HEK293 (cell line): ENCODE results near the gene CD82.

Experiments used
- CTCF ChIA-PET: fragments of 350-600 bp; formaldehyde crosslinking; extraction: SDS; loops from one replicate; lab custom pipeline; 2021; ENCODE audit warnings: antibody characterized with exemption; lab: Yijun Ruan, JAX
- POLR2A ChIA-PET: fragments of 300-600 bp; formaldehyde crosslinking; extraction: SDS; loops from one replicate; lab custom pipeline; 2020; ENCODE audit warnings: antibody characterized with exemption, inconsistent platforms; lab: Yijun Ruan, JAX
- H3K27ac ChIP-seq: fragments of 200-500 bp; sonication (Bioruptor generic); 2 replicates; pipeline ENCODE4 v1.5.1; 2014; ENCODE audit warnings: low read depth, low read length, control low read depth, inconsistent platforms; ENCODE audit errors: extremely low read depth
- H3K36me3 ChIP-seq, 2 experiments: fragments of 200-500 bp in 1 of 2; sonication (Bioruptor generic) in 1 of 2; 1 replicate in 1 of 2; 2 replicates in 1 of 2; pipeline ENCODE4 v1.5.1; 2014 to 2017; ENCODE audit warnings: inconsistent platforms in 2 of 2, low read length in 2 of 2; ENCODE audit not compliant: control insufficient read depth in 2 of 2, insufficient read depth in 1 of 2
- H3K4me1 ChIP-seq: fragments of 200-500 bp; sonication (Bioruptor generic); 2 replicates; pipeline ENCODE4 v1.5.1; 2014; ENCODE audit warnings: mild to moderate bottlenecking, low read length, inconsistent platforms; ENCODE audit not compliant: control insufficient read depth, insufficient read depth
- H3K4me3 ChIP-seq: 2 replicates; pipeline ENCODE4 v1.5.1; 2011; ENCODE audit warnings: low read depth, mild to moderate bottlenecking, control low read depth, low read length, moderate library complexity
- H3K9me3 ChIP-seq: fragments of 200-500 bp; sonication (Bioruptor generic); 2 replicates; pipeline ENCODE4 v1.5.1; 2014; ENCODE audit warnings: low read depth, low read length, inconsistent platforms; ENCODE audit not compliant: control insufficient read depth, insufficient read depth
- KLF10 ChIP-seq: fragments of 450-650 bp; IDR thresholded peaks from 2 replicates; pipeline ENCODE4 v1.5.1; 2018; ENCODE audit warnings: missing biosample characterization, mild to moderate bottlenecking, missing genetic modification characterization
- OVOL3 ChIP-seq: fragments of 450-650 bp; formaldehyde crosslinking; IDR thresholded peaks from 2 replicates; pipeline ENCODE4 v1.5.1; 2016; ENCODE audit warnings: missing biosample characterization, missing genetic modification characterization
- PRDM1 ChIP-seq: fragments of 450-650 bp; formaldehyde crosslinking; IDR thresholded peaks from 2 replicates; pipeline ENCODE4; 2016; ENCODE audit warnings: missing biosample characterization, missing genetic modification characterization
- ZNF114 ChIP-seq: fragments of 450-650 bp; formaldehyde crosslinking; IDR thresholded peaks from 2 replicates; pipeline ENCODE4 v1.5.0; 2017; ENCODE audit warnings: missing biosample characterization, missing genetic modification characterization
- ZNF140 ChIP-seq: fragments of 450-650 bp; formaldehyde crosslinking; IDR thresholded peaks from 2 replicates; pipeline ENCODE4 v1.5.1; 2016; ENCODE audit warnings: missing biosample characterization, missing genetic modification characterization
- ZNF184 ChIP-seq: fragments of 450-650 bp; IDR thresholded peaks from 2 replicates; pipeline ENCODE4 v1.5.1; 2018; ENCODE audit warnings: missing biosample characterization, mild to moderate bottlenecking, missing genetic modification characterization
- ZNF202 ChIP-seq: fragments of 450-650 bp; formaldehyde crosslinking; IDR thresholded peaks from 2 replicates; pipeline ENCODE4 v1.5.1; 2016; ENCODE audit warnings: missing biosample characterization, missing genetic modification characterization, borderline replicate concordance
- ZNF335 ChIP-seq: fragments of 450-650 bp; formaldehyde crosslinking; conservative IDR thresholded peaks from 2 replicates; pipeline ENCODE4 v1.5.1; 2016; ENCODE audit warnings: missing biosample characterization, missing genetic modification characterization
- ZNF366 ChIP-seq: fragments of 450-650 bp; formaldehyde crosslinking; conservative IDR thresholded peaks from 2 replicates; pipeline ENCODE4 v1.5.1; 2016; ENCODE audit warnings: missing biosample characterization, missing genetic modification characterization
- ZNF394 ChIP-seq: fragments of 450-650 bp; formaldehyde crosslinking; IDR thresholded peaks from 2 replicates; pipeline ENCODE4 v1.5.1; 2016; ENCODE audit warnings: missing biosample characterization, missing genetic modification characterization, mild to moderate bottlenecking, moderate library complexity, borderline replicate concordance
- ZNF433 ChIP-seq: fragments of 450-650 bp; formaldehyde crosslinking; IDR thresholded peaks from 2 replicates; pipeline ENCODE4 v1.5.1; 2016; ENCODE audit warnings: missing biosample characterization, missing genetic modification characterization, low read depth
- ZNF555 ChIP-seq: fragments of 450-650 bp; formaldehyde crosslinking; conservative IDR thresholded peaks from 2 replicates; pipeline ENCODE4 v1.5.1; 2017; ENCODE audit warnings: missing biosample characterization, mild to moderate bottlenecking, missing genetic modification characterization, inconsistent platforms
- ZNF560 ChIP-seq: fragments of 450-650 bp; formaldehyde crosslinking; IDR thresholded peaks from 2 replicates; pipeline ENCODE4 v1.5.1; 2017; ENCODE audit warnings: missing biosample characterization, missing genetic modification characterization, borderline replicate concordance
- ZNF621 ChIP-seq: fragments of 450-650 bp; formaldehyde crosslinking; IDR thresholded peaks from 2 replicates; pipeline ENCODE4 v1.5.1; 2017; ENCODE audit warnings: missing biosample characterization, missing genetic modification characterization
- ZNF670 ChIP-seq: fragments of 450-650 bp; formaldehyde crosslinking; IDR thresholded peaks from 2 replicates; pipeline ENCODE4 v1.5.1; 2016; ENCODE audit warnings: missing biosample characterization, missing genetic modification characterization, low read depth
- ZSCAN16 ChIP-seq: fragments of 450-650 bp; formaldehyde crosslinking; IDR thresholded peaks from 2 replicates; pipeline ENCODE4 v1.5.1; 2016; ENCODE audit warnings: missing biosample characterization, missing genetic modification characterization
- TF ChIP-seq, protein P1 (sequence below): fragments of 450-650 bp; formaldehyde crosslinking; IDR thresholded peaks from 2 replicates; pipeline ENCODE4 v1.5.1; 2017; ENCODE audit warnings: missing biosample characterization, missing genetic modification characterization
- TF ChIP-seq, protein P2 (sequence below): fragments of 450-650 bp; formaldehyde crosslinking; IDR thresholded peaks from 2 replicates; pipeline ENCODE4 v1.5.1; 2016; ENCODE audit warnings: missing biosample characterization, missing genetic modification characterization, borderline replicate concordance
- TF ChIP-seq, protein P3 (sequence below): fragments of 450-650 bp; formaldehyde crosslinking; IDR thresholded peaks from 2 replicates; pipeline ENCODE4 v1.5.1; 2016; ENCODE audit warnings: missing biosample characterization, missing genetic modification characterization
- TF ChIP-seq, protein P4 (sequence below): fragments of 450-650 bp; formaldehyde crosslinking; IDR thresholded peaks from 2 replicates; pipeline ENCODE4 v1.5.1; 2017; ENCODE audit warnings: missing biosample characterization, missing genetic modification characterization

The CD82 gene

DNA sequence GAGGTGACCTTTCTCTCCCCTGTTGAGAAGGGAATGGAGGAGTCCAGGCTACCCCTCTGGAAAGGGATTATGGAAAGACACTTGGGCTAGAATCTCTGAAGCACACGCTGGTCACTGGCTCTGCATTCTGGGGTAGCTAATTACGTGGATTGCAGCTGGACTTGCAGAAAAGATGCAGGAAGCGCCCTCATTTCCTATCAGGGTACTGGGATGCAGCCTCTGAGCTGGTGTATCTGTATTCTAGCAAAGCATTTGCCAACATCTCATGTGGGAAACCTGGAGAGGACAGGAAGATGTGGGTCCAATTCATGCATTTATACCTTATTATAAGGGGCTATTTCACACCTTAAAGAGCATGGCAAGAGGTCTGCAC lies 44.3 kb downstream of the CD82 start:
- Histone ChIP-seq H3K9me3 (no peaks in the 10 kb centered on the region), H3K4me3 (no peak overlapping the region)
- CTCF ChIA-PET: interaction anchor here (1.1 to 3.4 kb wide), 3 partner anchors 12 to 54 kb away, joined by 4 to 14 read pairs (median 5); no protein-coding TSS in a partner anchor
- TF ChIP-seq PRDM1 (tag by site-specific recombination) (no peak), ZSCAN16 (no peak), OVOL3 (no peak), ZNF621 (tag by site-specific recombination) (no peak), ZNF433 (tag by site-specific recombination) (no peak), ZNF140 (tag by site-specific recombination) (no peak), KLF10 (tag by site-specific recombination) (no peak), ZNF555 (no peak), ZNF670 (tag by site-specific recombination) (no peak), ZNF335 (tag by site-specific recombination) (no peak), ZNF184 (tag by site-specific recombination) (no peak), ZNF560 (no peak)
- TF ChIP-seq, protein P1, sequence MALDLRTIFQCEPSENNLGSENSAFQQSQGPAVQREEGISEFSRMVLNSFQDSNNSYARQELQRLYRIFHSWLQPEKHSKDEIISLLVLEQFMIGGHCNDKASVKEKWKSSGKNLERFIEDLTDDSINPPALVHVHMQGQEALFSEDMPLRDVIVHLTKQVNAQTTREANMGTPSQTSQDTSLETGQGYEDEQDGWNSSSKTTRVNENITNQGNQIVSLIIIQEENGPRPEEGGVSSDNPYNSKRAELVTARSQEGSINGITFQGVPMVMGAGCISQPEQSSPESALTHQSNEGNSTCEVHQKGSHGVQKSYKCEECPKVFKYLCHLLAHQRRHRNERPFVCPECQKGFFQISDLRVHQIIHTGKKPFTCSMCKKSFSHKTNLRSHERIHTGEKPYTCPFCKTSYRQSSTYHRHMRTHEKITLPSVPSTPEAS (tag by site-specific recombination): no peak
- TF ChIP-seq, protein P2, sequence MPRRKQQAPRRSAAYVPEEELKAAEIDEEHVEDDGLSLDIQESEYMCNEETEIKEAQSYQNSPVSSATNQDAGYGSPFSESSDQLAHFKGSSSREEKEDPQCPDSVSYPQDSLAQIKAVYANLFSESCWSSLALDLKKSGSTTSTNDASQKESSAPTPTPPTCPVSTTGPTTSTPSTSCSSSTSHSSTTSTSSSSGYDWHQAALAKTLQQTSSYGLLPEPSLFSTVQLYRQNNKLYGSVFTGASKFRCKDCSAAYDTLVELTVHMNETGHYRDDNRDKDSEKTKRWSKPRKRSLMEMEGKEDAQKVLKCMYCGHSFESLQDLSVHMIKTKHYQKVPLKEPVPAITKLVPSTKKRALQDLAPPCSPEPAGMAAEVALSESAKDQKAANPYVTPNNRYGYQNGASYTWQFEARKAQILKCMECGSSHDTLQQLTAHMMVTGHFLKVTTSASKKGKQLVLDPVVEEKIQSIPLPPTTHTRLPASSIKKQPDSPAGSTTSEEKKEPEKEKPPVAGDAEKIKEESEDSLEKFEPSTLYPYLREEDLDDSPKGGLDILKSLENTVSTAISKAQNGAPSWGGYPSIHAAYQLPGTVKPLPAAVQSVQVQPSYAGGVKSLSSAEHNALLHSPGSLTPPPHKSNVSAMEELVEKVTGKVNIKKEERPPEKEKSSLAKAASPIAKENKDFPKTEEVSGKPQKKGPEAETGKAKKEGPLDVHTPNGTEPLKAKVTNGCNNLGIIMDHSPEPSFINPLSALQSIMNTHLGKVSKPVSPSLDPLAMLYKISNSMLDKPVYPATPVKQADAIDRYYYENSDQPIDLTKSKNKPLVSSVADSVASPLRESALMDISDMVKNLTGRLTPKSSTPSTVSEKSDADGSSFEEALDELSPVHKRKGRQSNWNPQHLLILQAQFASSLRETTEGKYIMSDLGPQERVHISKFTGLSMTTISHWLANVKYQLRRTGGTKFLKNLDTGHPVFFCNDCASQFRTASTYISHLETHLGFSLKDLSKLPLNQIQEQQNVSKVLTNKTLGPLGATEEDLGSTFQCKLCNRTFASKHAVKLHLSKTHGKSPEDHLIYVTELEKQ: no peak
- TF ChIP-seq, protein P3, sequence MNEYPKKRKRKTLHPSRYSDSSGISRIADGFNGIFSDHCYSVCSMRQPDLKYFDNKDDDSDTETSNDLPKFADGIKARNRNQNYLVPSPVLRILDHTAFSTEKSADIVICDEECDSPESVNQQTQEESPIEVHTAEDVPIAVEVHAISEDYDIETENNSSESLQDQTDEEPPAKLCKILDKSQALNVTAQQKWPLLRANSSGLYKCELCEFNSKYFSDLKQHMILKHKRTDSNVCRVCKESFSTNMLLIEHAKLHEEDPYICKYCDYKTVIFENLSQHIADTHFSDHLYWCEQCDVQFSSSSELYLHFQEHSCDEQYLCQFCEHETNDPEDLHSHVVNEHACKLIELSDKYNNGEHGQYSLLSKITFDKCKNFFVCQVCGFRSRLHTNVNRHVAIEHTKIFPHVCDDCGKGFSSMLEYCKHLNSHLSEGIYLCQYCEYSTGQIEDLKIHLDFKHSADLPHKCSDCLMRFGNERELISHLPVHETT (tag by site-specific recombination): no peak
- TF ChIP-seq, all 188 proteins: peak for 0
- H3K27ac ChIP-seq: no peak overlapping the region
- no peaks in the 10 kb centered on the region for H3K36me3 ChIP-seq
- POLR2A ChIA-PET: no interaction called here
- peaks cover 7% of the 10 kb centered on the region for H3K4me1 ChIP-seq

DNA sequence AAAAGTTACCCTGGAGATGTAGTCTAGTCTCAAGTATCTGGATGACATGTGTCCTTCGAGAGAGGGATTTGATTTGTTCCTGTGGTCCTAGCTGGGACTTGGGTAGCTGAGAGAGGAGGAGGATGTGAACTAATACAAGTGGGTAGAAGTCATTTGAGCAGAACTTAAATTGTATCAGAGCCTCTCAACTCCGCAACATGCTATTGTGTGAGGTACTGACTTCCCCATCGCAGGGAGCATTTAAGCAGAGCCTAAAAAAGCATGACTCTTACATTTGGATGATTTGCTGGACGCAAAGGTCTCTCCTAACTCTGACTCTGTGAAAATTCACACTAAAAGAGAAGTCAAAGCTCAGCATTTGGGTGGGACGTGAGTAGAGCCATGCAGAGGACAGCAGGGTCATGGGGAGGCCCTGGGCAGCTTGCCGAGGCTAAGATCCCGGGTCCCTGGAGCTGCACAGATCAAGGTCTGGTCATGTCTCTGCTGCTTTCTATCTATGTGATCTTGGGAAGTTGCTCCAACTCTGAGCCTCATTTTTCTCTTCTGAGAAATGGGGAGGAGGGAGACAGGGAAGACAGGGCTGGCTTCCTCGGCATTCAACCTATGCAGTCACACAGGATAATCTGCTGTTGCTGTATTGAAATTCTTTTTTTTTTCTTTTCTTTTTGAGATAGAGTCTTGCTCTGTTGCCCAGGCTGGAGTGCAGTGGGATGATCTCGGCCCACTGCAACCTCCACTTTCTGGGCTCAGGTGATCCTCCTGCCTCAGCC lies 44.9 kb downstream of the CD82 start:
- H3K36me3 ChIP-seq: no peaks in the 10 kb centered on the region
- POLR2A ChIA-PET: no interaction called here

More for the DNA sequence above, 44.9 kb downstream of the CD82 start:
- TF ChIP-seq, protein P4, sequence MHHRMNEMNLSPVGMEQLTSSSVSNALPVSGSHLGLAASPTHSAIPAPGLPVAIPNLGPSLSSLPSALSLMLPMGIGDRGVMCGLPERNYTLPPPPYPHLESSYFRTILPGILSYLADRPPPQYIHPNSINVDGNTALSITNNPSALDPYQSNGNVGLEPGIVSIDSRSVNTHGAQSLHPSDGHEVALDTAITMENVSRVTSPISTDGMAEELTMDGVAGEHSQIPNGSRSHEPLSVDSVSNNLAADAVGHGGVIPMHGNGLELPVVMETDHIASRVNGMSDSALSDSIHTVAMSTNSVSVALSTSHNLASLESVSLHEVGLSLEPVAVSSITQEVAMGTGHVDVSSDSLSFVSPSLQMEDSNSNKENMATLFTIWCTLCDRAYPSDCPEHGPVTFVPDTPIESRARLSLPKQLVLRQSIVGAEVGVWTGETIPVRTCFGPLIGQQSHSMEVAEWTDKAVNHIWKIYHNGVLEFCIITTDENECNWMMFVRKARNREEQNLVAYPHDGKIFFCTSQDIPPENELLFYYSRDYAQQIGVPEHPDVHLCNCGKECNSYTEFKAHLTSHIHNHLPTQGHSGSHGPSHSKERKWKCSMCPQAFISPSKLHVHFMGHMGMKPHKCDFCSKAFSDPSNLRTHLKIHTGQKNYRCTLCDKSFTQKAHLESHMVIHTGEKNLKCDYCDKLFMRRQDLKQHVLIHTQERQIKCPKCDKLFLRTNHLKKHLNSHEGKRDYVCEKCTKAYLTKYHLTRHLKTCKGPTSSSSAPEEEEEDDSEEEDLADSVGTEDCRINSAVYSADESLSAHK (tag by site-specific recombination): no peak
- TF ChIP-seq ZNF202 (no peak), ZNF394 (tag by site-specific recombination) (no peak), ZNF114 (tag by site-specific recombination) (no peak), ZNF366 (tag by site-specific recombination) (no peak), ZNF140 (tag by site-specific recombination) (no peak)
- TF ChIP-seq, all 188 proteins: peak for 0
- Histone ChIP-seq H3K27ac (no peak overlapping the region), H3K4me3 (no peak overlapping the region), H3K4me1 (peaks cover 7% of the 10 kb centered on the region), H3K9me3 (no peaks in the 10 kb centered on the region)
- CTCF ChIA-PET: interaction anchor here (1.1 to 3.4 kb wide), 4 partner anchors 11 to 493 kb away, joined by 4 to 14 read pairs (median 6); no protein-coding TSS in a partner anchor
